ENCODE data around the gene LMF2.

DNA sequence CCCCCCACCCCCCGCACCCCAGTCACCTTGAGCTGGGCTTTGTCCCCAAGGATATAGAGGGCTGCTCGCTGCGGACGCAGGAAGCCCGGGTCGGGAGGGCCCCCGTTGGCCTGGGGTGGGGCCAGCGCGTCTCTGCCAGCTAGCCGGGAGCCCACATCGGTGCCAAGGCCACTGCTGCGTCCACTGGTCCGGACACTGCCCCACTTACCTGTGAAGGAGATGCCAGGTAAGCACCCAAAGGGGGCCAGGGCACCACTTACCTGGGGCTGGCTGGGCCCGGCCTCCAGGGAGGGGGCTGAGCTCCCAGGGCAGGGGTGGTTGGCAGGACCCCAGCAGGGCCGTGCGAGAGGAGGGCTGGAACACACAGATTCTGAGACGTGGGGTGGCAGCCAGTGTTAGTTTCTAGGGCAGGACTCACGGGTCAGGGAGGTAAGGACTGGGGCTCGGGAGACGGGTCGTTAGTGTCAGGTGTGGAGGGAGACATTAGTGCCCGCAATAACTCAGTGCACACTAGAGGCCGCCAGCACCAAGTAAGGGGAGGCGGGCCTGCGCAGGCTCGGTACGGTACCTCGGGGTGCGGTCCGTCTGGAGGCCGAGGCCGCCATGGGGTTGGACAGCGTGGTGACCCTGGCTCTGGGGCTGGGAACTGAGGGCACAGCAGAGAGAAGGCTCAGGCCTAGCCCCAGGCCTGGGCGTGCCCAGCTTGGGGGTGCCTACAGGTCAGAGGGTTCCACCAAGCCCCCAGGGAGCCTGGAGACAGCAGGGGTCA lies 50.9 kb downstream of the LMF2 start:
- no peak for TF ChIP-seq GATA2 (IDR thresholded peaks at IDR 0.05; ENCODE audit: low read depth, low read length)
- no peak for TF ChIP-seq GATA3 (IDR thresholded peaks at IDR 0.05; ENCODE audit: low read depth, low read length)
